OCI-LY7 (cell line): ENCODE results near the gene ALOX5. TPM values are rescaled to one million over a fixed set of nuclear protein-coding genes. Genes with fewer than 3 reads are reported as not detected.
A peak's percentile ranks its signal among the peaks of the same experiment; 100 is the strongest.

ENCODE experiments used
- BruUV-seq: library from RNA; stranded (reverse); fragments of 400-500 nt; replicated peaks from 2 replicates; lab custom pipeline; 2021; lab: Mats Ljungman, UMichigan
- CTCF ChIA-PET: fragments of 300-600 bp; sonication (Branson Sonifier 250); formaldehyde crosslinking; loops from one replicate; lab custom pipeline; 2022; ENCODE audit warnings: antibody characterized with exemption; ENCODE audit not compliant: unreplicated experiment; lab: Charles Lee
- POLR2A ChIA-PET: fragments of 300-600 bp; sonication (Branson Sonifier 250); formaldehyde crosslinking; loops from one replicate; lab custom pipeline; 2022; ENCODE audit warnings: antibody characterized with exemption; lab: Charles Lee
- DNase-seq: peaks from one replicate; pipeline ENCODE4 v3.0.0-alpha.2; 2015; ENCODE audit warnings: low spot score
- H2AFZ ChIP-seq: fragments of 200-600 bp; sonication (generic), shearing (Covaris generic); 2 replicates; pipeline ENCODE4 v1.6.1; 2014; ENCODE audit warnings: mild to moderate bottlenecking, antibody characterized with exemption, low read length, moderate library complexity
- H3K27ac ChIP-seq: fragments of 200-600 bp; sonication (generic); 2 replicates; pipeline ENCODE4 v1.5.1; 2014; ENCODE audit warnings: mixed run types, low read depth, mild to moderate bottlenecking, moderate library complexity, low read length, inconsistent platforms; ENCODE audit not compliant: poor library complexity, severe bottlenecking
- H3K36me3 ChIP-seq: fragments of 200-600 bp; sonication (generic); 2 replicates; pipeline ENCODE4 v1.6.1; 2014; ENCODE audit warnings: mild to moderate bottlenecking, antibody characterized with exemption, low read length, moderate library complexity, mixed read lengths; ENCODE audit not compliant: insufficient read depth
- H3K4me1 ChIP-seq: fragments of 200-600 bp; sonication (generic); 2 replicates; pipeline ENCODE4 v1.5.1; 2014; ENCODE audit warnings: mild to moderate bottlenecking, low read length; ENCODE audit not compliant: insufficient read depth, poor library complexity, severe bottlenecking
- H3K4me2 ChIP-seq: fragments of 200-600 bp; sonication (generic); 2 replicates; pipeline ENCODE4 v1.6.1; 2014; ENCODE audit warnings: mild to moderate bottlenecking, low read length
- H3K4me3 ChIP-seq: fragments of 200-600 bp; sonication (generic); 2 replicates; pipeline ENCODE4 v1.5.1; 2014; ENCODE audit warnings: mild to moderate bottlenecking, low read depth, low read length; ENCODE audit not compliant: poor library complexity, severe bottlenecking
- H3K79me2 ChIP-seq: fragments of 200-600 bp; sonication (generic); 2 replicates; pipeline ENCODE4 v1.6.1; 2016; ENCODE audit warnings: low read depth, mild to moderate bottlenecking, low read length, moderate library complexity, mixed read lengths; ENCODE audit not compliant: insufficient read depth
- H3K9me2 ChIP-seq: fragments of 200-600 bp; sonication (generic); 2 replicates; pipeline ENCODE4 v1.6.1; 2016; ENCODE audit warnings: mild to moderate bottlenecking, low read length, mixed read lengths; ENCODE audit not compliant: insufficient read depth
- H3K9me3 ChIP-seq: fragments of 200-600 bp; sonication (generic); 2 replicates; pipeline ENCODE4 v1.6.1; 2014; ENCODE audit warnings: mild to moderate bottlenecking, mixed run types, low read length, mixed read lengths
- H4K20me1 ChIP-seq: fragments of 200-600 bp; sonication (generic); 2 replicates; pipeline ENCODE4 v1.6.1; 2014; ENCODE audit warnings: mild to moderate bottlenecking, antibody characterized with exemption, low read length, moderate library complexity, mixed read lengths; ENCODE audit not compliant: insufficient read depth
- CTCF ChIP-seq: fragments of 200-600 bp; sonication (generic); conservative IDR thresholded peaks from 2 replicates; pipeline ENCODE4 v1.5.1; 2014; ENCODE audit warnings: mild to moderate bottlenecking, antibody characterized with exemption, low read length, moderate library complexity, mixed read lengths
- EZH2phosphoT487 ChIP-seq: fragments of 200-600 bp; sonication (generic); IDR thresholded peaks from 2 replicates; pipeline ENCODE4 v1.6.1; 2018; ENCODE audit warnings: low read depth, borderline replicate concordance, mild to moderate bottlenecking, mixed run types, antibody characterized with exemption, low read length, moderate library complexity, mixed read lengths
- intact Hi-C: fragments of 100-400 bp; cut with micrococcal nuclease; formaldehyde crosslinking; loops from one replicate; pipeline ENCODE4 v1.10.0; 2022; ENCODE audit not compliant: unreplicated experiment
- total RNA-seq, 2 experiments: library from RNA; depleted of rRNA in 1 of 2; stranded (reverse); fragments of >200 nt in 1 of 2; shearing (Covaris generic) in 1 of 2; gene quantifications; 2 replicates each; pipeline ENCODE4 v1.2.3, GENCODE V29; 2014 to 2022

ALOX5 gene
- total RNA-seq, 2 experiments from 2014 or later: 139 to 164 TPM

GRCh38 chr10:45395554-45395953 is 21.5 kb downstream of the ALOX5 start:
- Histone ChIP-seq H3K4me2 (no peak overlapping the region), H3K9me2 (no peaks in the 10 kb centered on the region), H3K79me2 (no peaks in the 10 kb centered on the region), H4K20me1 (no peaks in the 10 kb centered on the region), H3K36me3 (peaks cover 69% of the 10 kb centered on the region), H3K4me3 (no peak overlapping the region), H3K9me3 (peaks cover 12% of the 10 kb centered on the region), H2AFZ (no peak overlapping the region), H3K4me1 (no peaks in the 10 kb centered on the region), H3K27ac (no peak overlapping the region)
- BruUV-seq: no TSS peak
- ChIA-PET CTCF (no interaction called here), POLR2A (no interaction called here)
- intact Hi-C loops: no loop called here
- TF ChIP-seq CTCF (no peak), EZH2phosphoT487 (no peak)
- no peak for DNase-seq

GRCh38 chr10:45398595-45398994 is 24.6 kb downstream of the ALOX5 start:
- Histone ChIP-seq H4K20me1 (no peaks in the 10 kb centered on the region), H3K4me3 (no peak overlapping the region), H3K36me3 (peaks cover 90% of the 10 kb centered on the region), H3K79me2 (no peaks in the 10 kb centered on the region; the same call in 1 of the 2 replicates), H3K4me2 (no peak overlapping the region), H3K9me3 (peaks cover 12% of the 10 kb centered on the region), H2AFZ (no peak overlapping the region), H3K9me2 (no peaks in the 10 kb centered on the region), H3K27ac (no peak overlapping the region), H3K4me1 (no peaks in the 10 kb centered on the region)
- TF ChIP-seq EZH2phosphoT487 (no peak), CTCF (no peak)
- POLR2A ChIA-PET: interaction anchor here (1.1 kb wide), 1 partner anchor 10 kb away, joined by 4 read pairs; no protein-coding TSS in a partner anchor
- TSS peak; percentile 9 for BruUV-seq
- DNase-seq: no peak
- CTCF ChIA-PET: no interaction called here
- intact Hi-C loops: no loop called here

GRCh38 chr10:45399113-45399512 is 25.1 kb downstream of the ALOX5 start:
- H3K27ac ChIP-seq: no peak overlapping the region
- no peaks in the 10 kb centered on the region for H3K4me1 ChIP-seq
- H3K9me2 ChIP-seq: no peaks in the 10 kb centered on the region
- H3K4me3 ChIP-seq: no peak overlapping the region
- no peak for DNase-seq
- ChIA-PET POLR2A (no interaction called here), CTCF (no interaction called here)
- H3K79me2 ChIP-seq: no peaks in the 10 kb centered on the region; the same call in 1 of the 2 replicates
- no peak overlapping the region for H2AFZ ChIP-seq
- no TSS peak for BruUV-seq
- intact Hi-C loops: no loop called here
- TF ChIP-seq EZH2phosphoT487 (no peak), CTCF (no peak)
- H3K9me3 ChIP-seq: peaks cover 12% of the 10 kb centered on the region
- H3K36me3 ChIP-seq: peaks cover 90% of the 10 kb centered on the region
- H4K20me1 ChIP-seq: no peaks in the 10 kb centered on the region
- no peak overlapping the region for H3K4me2 ChIP-seq
